ENCODE results near the gene CRX. TPM values are rescaled to one million over a fixed set of nuclear protein-coding genes. Genes with fewer than 3 reads are reported as not detected.

Gene CRX
- total RNA-seq, 1 donor: not detected

- no peak for TF ChIP-seq CTCF (IDR thresholded peaks at IDR 0.05; ENCODE audit: extremely low read depth, low read depth, low read length)
- Histone ChIP-seq H4K20me1 (ENCODE audit: insufficient read depth, low read length) (no peaks in the 10 kb centered on the region), H3K27me3 (ENCODE audit: insufficient read depth, low read length) (peaks cover 37% of the 10 kb centered on the region), H3K27ac (ENCODE audit: low read depth, low read length) (no peak overlapping the region), H3K4me1 (ENCODE audit: insufficient read depth, low read length) (no peaks in the 10 kb centered on the region), H3K4me3 (ENCODE audit: insufficient read depth, low read length) (no peak overlapping the region), H2AFZ (ENCODE audit: low read length) (no peak overlapping the region), H3K36me3 (ENCODE audit: insufficient read depth, low read length) (no peaks in the 10 kb centered on the region), H3K9me3 (ENCODE audit: low read depth, low read length) (no peaks in the 10 kb centered on the region), H3K79me2 (ENCODE audit: insufficient read depth, low read length) (no peaks in the 10 kb centered on the region), H3K4me2 (ENCODE audit: insufficient read depth, low read length) (peak overlapping the region; percentile 28)
- DNase-seq (ENCODE audit: insufficient read length, low spot score, missing footprints): no peak
Observed at GRCh38 chr19:47819858-47820257, 1.9 kb upstream of the CRX start.

GRCh38 chr19:47820410-47820809 lies 1.3 kb upstream of the CRX start:
- no peaks in the 10 kb centered on the region for H3K79me2 ChIP-seq (ENCODE audit: insufficient read depth, low read length)
- TF ChIP-seq CTCF (IDR thresholded peaks at IDR 0.05; ENCODE audit: extremely low read depth, low read depth, low read length): no peak
- H2AFZ ChIP-seq (ENCODE audit: low read length): no peak overlapping the region
- H3K36me3 ChIP-seq (ENCODE audit: insufficient read depth, low read length): no peaks in the 10 kb centered on the region
- no peaks in the 10 kb centered on the region for H3K4me1 ChIP-seq (ENCODE audit: insufficient read depth, low read length)
- no peak overlapping the region for H3K4me3 ChIP-seq (ENCODE audit: insufficient read depth, low read length)
- no peak overlapping the region for H3K27ac ChIP-seq (ENCODE audit: low read depth, low read length)
- DNase-seq (ENCODE audit: insufficient read length, low spot score, missing footprints): no peak
- H3K9me3 ChIP-seq (ENCODE audit: low read depth, low read length): no peaks in the 10 kb centered on the region
- no peaks in the 10 kb centered on the region for H4K20me1 ChIP-seq (ENCODE audit: insufficient read depth, low read length)
- peak overlapping the region; percentile 28 for H3K4me2 ChIP-seq (ENCODE audit: insufficient read depth, low read length)
- peaks cover 37% of the 10 kb centered on the region for H3K27me3 ChIP-seq (ENCODE audit: insufficient read depth, low read length)

- H3K27me3 ChIP-seq (ENCODE audit: insufficient read depth, low read length): peaks cover 39% of the 10 kb centered on the region
- no peak for TF ChIP-seq CTCF (IDR thresholded peaks at IDR 0.05; ENCODE audit: extremely low read depth, low read depth, low read length)
- no peaks in the 10 kb centered on the region for H3K36me3 ChIP-seq (ENCODE audit: insufficient read depth, low read length)
- H3K4me3 ChIP-seq (ENCODE audit: insufficient read depth, low read length): no peak overlapping the region
- H3K27ac ChIP-seq (ENCODE audit: low read depth, low read length): no peak overlapping the region
- peaks cover 6% of the 10 kb centered on the region for H3K9me3 ChIP-seq (ENCODE audit: low read depth, low read length)
- no peak overlapping the region for H2AFZ ChIP-seq (ENCODE audit: low read length)
- H3K4me2 ChIP-seq (ENCODE audit: insufficient read depth, low read length): no peak overlapping the region
- no peaks in the 10 kb centered on the region for H4K20me1 ChIP-seq (ENCODE audit: insufficient read depth, low read length)
- no peaks in the 10 kb centered on the region for H3K79me2 ChIP-seq (ENCODE audit: insufficient read depth, low read length)
- H3K4me1 ChIP-seq (ENCODE audit: insufficient read depth, low read length): no peaks in the 10 kb centered on the region
- DNase-seq (ENCODE audit: insufficient read length, low spot score, missing footprints): no peak
Observed at GRCh38 chr19:47824396-47824795, 2.7 kb downstream of the CRX start.

- H3K27ac ChIP-seq (ENCODE audit: low read depth, low read length): no peak overlapping the region
- no peak overlapping the region for H3K4me2 ChIP-seq (ENCODE audit: insufficient read depth, low read length)
- TF ChIP-seq CTCF (IDR thresholded peaks at IDR 0.05; ENCODE audit: extremely low read depth, low read depth, low read length): no peak
- peaks cover 6% of the 10 kb centered on the region for H3K9me3 ChIP-seq (ENCODE audit: low read depth, low read length)
- no peak overlapping the region for H2AFZ ChIP-seq (ENCODE audit: low read length)
- no peaks in the 10 kb centered on the region for H4K20me1 ChIP-seq (ENCODE audit: insufficient read depth, low read length)
- H3K79me2 ChIP-seq (ENCODE audit: insufficient read depth, low read length): no peaks in the 10 kb centered on the region
- DNase-seq (ENCODE audit: insufficient read length, low spot score, missing footprints): no peak
- H3K27me3 ChIP-seq (ENCODE audit: insufficient read depth, low read length): peaks cover 17% of the 10 kb centered on the region
- no peak overlapping the region for H3K4me3 ChIP-seq (ENCODE audit: insufficient read depth, low read length)
- H3K4me1 ChIP-seq (ENCODE audit: insufficient read depth, low read length): no peaks in the 10 kb centered on the region
- no peaks in the 10 kb centered on the region for H3K36me3 ChIP-seq (ENCODE audit: insufficient read depth, low read length)
Observed at GRCh38 chr19:47826800-47827199, 5.1 kb downstream of the CRX start.
